Vagina (tissue), 2 donors: Measurements from ENCODE around the gene NID1. TPM values are rescaled to one million over a fixed set of nuclear protein-coding genes. Genes with fewer than 3 reads are reported as not detected.
"Not testable (repeated sequence)": the region's sequence is repeated elsewhere in the genome, so short reads cannot be mapped to it uniquely, and the experiment has no call there.

Source experiments
- DNase-seq, 2 donors: peaks; one replicate each; pipeline ENCODE4 v3.0.0-alpha.2; 2017; ENCODE audit errors: extremely low spot score in 2 of 2
- H3K27ac ChIP-seq: fragments of 200-600 bp; sonication (generic); one replicate; pipeline ENCODE4 v1.5.1; 2019
- H3K27me3 ChIP-seq: fragments of 200-600 bp; sonication (generic); one replicate; pipeline ENCODE4 v1.5.1; 2019
- H3K36me3 ChIP-seq, 2 donors: fragments of 200-600 bp; sonication (generic); one replicate each; pipeline ENCODE4 v1.5.1; 2017 to 2019
- H3K4me1 ChIP-seq: fragments of 200-600 bp; sonication (generic); one replicate; pipeline ENCODE4 v1.5.1; 2019
- H3K4me3 ChIP-seq, 2 donors: fragments of 200-600 bp; sonication (generic); 1 replicate in 1 of 2; 2 replicates in 1 of 2; pipeline ENCODE4 v1.5.1; 2016 to 2019
- H3K9me3 ChIP-seq: fragments of 200-600 bp; sonication (generic); one replicate; pipeline ENCODE4 v1.5.1; 2019
- CTCF ChIP-seq, 3 experiments: fragments of 450-650 bp in 2 of 3; fragments of 200-600 bp in 1 of 3; sonication (generic) in 1 of 3; IDR thresholded peaks; one replicate each; pipeline ENCODE4 v1.5.1; 2017 to 2019; ENCODE audit warnings: antibody characterized with exemption in 3 of 3, mild to moderate bottlenecking in 2 of 3, moderate library complexity in 2 of 3
- POLR2A ChIP-seq, 2 donors: fragments of 450-650 bp; IDR thresholded peaks; one replicate each; pipeline ENCODE4 v1.6.1; 2017; ENCODE audit warnings: antibody characterized with exemption in 2 of 2, mild to moderate bottlenecking in 2 of 2, moderate library complexity in 2 of 2
- POLR2AphosphoS5 ChIP-seq, 2 donors: sonication (generic); formaldehyde crosslinking; IDR thresholded peaks; one replicate each; pipeline ENCODE4 v1.9.0; 2017; ENCODE audit warnings: antibody characterized with exemption in 2 of 2, mild to moderate bottlenecking in 2 of 2, low read depth in 1 of 2; ENCODE audit not compliant: insufficient read depth in 1 of 2
- intact Hi-C: fragments of 100-400 bp; cut with DNase I; formaldehyde crosslinking; loops from one replicate; pipeline ENCODE4 v1.15.1; 2023
- total RNA-seq: library from RNA; depleted of rRNA; stranded (reverse); fragments of >200 nt; gene quantifications from one replicate; pipeline ENCODE4 v1.2.3, GENCODE V29; 2016

The NID1 gene
- total RNA-seq, 1 donor from 2014 or later, result 154 TPM

DNA sequence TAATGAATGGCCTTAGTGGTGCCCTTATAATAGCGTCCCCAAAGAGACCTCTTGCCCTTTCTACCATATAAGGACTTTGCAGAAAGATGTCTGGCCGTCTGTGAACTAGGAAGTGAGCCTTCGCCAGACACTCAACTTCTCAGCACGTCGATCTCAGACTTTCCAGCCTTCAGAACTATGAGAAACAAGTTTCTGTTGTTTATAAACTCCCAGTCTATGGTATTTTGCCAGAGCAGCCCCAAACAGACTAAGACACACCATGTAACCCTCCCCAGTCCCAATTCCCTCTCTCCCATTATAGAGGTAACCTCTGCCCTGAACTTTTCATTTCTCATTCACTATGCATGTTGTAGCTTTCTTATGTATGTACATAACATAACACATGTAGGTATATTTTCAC is 55.7 kb downstream of the NID1 start:
- Histone ChIP-seq H3K27ac (peak overlapping the region; percentile 81), H3K9me3 (no peaks in the 10 kb centered on the region), H3K36me3 (peaks cover 0 to 14% of the 10 kb centered on the region in 2 donors), H3K4me3 (no peak overlapping the region), H3K4me1 (peaks cover 29% of the 10 kb centered on the region), H3K27me3 (no peaks in the 10 kb centered on the region)
- DNase-seq, result no peak
- TF ChIP-seq CTCF (IDR thresholded peaks at IDR 0.05), result no peak
- no peak for TF ChIP-seq POLR2AphosphoS5 (IDR thresholded peaks at IDR 0.05; ENCODE audit: insufficient read depth in 1 of 2, low read depth in 1 of 2)
- no peak for TF ChIP-seq POLR2A (IDR thresholded peaks at IDR 0.05)
- intact Hi-C loops, result no loop called here

- Histone ChIP-seq H3K27ac (peak overlapping the region; percentile 81), H3K9me3 (no peaks in the 10 kb centered on the region), H3K4me1 (peaks cover 29% of the 10 kb centered on the region), H3K27me3 (no peaks in the 10 kb centered on the region), H3K4me3 (no peak overlapping the region), H3K36me3 (peaks cover 0 to 14% of the 10 kb centered on the region in 2 donors)
- intact Hi-C loops, result no loop called here
- no peak for DNase-seq
- TF ChIP-seq POLR2A (IDR thresholded peaks at IDR 0.05), result no peak
These were observed 57.1 kb downstream of the NID1 start for GRCh38 chr1:236007781-236008180.

DNA sequence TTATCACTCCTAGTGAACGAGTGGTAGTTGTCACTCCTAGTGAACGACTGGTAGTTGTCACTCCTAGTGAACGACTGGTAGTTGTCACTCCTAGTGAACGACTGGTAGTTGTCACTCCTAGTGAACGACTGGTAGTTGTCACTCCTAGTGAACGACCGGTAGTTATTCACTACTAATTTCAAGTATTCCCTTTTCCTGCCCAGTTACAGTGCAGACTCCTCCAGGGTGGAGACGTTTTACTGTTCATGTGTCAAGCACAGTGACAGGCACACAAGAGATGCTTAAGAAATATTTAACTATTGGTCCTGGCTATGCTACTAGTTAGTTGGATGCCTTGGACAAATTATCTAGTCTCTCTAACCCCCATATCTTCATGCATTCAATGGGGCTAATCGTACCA is 61.8 kb downstream of the NID1 start:
- DNase-seq, H3K27me3 ChIP-seq, H3K4me3 ChIP-seq, intact Hi-C loops, H3K36me3 ChIP-seq, H3K9me3 ChIP-seq: not testable (repeated sequence)
- peak overlapping the region; percentile 59 for H3K27ac ChIP-seq
- H3K4me1 ChIP-seq, result peaks cover 22% of the 10 kb centered on the region

DNA sequence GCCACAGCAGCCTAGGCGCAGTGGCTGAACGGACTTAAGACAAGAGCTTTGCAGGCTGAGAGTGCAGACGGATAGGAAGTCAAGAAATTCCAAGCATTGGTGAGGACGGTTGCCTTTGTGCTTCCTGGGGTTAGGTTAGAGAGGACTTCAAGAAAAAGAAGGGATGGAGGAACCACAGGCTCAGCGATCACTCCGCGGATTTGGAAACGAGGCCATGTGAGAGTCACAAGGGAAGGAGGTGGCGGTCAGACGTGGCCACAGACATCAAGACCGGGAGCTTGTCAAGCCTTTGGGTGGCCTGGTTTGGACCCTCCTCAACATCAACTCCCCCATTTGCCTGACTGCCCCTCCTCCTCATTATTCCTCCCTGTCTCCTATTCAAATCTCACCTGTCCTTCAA is 62.3 kb downstream of the NID1 start:
- no peaks in the 10 kb centered on the region for H3K27me3 ChIP-seq
- no peak for TF ChIP-seq POLR2A (IDR thresholded peaks at IDR 0.05)
- TF ChIP-seq POLR2AphosphoS5 (IDR thresholded peaks at IDR 0.05; ENCODE audit: insufficient read depth in 1 of 2, low read depth in 1 of 2), result no peak
- no peak for TF ChIP-seq CTCF (IDR thresholded peaks at IDR 0.05)
- H3K4me3 ChIP-seq, result no peak overlapping the region
- H3K9me3 ChIP-seq, result no peaks in the 10 kb centered on the region
- intact Hi-C loops, result no loop called here
- peaks cover 0 to 8% of the 10 kb centered on the region in 2 donors for H3K36me3 ChIP-seq
- H3K4me1 ChIP-seq, result peaks cover 22% of the 10 kb centered on the region
- no peak for DNase-seq
- H3K27ac ChIP-seq, result peak overlapping the region; percentile 65

DNA sequence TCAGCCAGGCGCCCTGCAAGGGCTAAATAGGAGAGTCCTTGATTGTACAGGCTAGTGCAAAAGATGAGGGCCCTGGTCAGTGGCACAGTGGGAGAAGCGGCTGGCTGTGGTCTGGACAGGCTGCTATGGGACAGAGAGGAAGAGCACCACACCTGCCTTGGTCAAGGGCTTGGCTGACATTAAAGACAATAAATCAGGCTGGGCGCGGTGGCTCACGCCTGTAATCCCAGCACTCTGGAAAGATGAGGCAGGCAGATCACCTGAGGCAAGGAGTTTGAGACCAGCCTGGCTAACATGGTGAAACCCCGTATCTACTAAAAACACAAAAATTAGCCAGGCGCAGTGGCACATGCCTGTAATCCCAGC is 62.9 kb downstream of the NID1 start:
- Histone ChIP-seq H3K9me3 (no peaks in the 10 kb centered on the region), H3K4me1 (peaks cover 22% of the 10 kb centered on the region), H3K27ac (peak overlapping the region; percentile 65), H3K27me3 (no peaks in the 10 kb centered on the region), H3K4me3 (no peak overlapping the region), H3K36me3 (peaks cover 0 to 5% of the 10 kb centered on the region in 2 donors)
- TF ChIP-seq POLR2AphosphoS5 (IDR thresholded peaks at IDR 0.05; ENCODE audit: insufficient read depth in 1 of 2, low read depth in 1 of 2) (peak in 1 of 2 donors; percentile 17), POLR2A (IDR thresholded peaks at IDR 0.05) (no peak), CTCF (IDR thresholded peaks at IDR 0.05) (no peak)
- intact Hi-C loops, result no loop called here
- no peak for DNase-seq

- Histone ChIP-seq H3K36me3 (peaks cover 0 to 3% of the 10 kb centered on the region in 2 donors), H3K9me3 (no peaks in the 10 kb centered on the region), H3K27ac (peak overlapping the region; percentile 65), H3K4me1 (peaks cover 22% of the 10 kb centered on the region), H3K27me3 (no peaks in the 10 kb centered on the region), H3K4me3 (no peak overlapping the region)
- DNase-seq, result no peak
- no peak for TF ChIP-seq POLR2A (IDR thresholded peaks at IDR 0.05)
- no peak for TF ChIP-seq POLR2AphosphoS5 (IDR thresholded peaks at IDR 0.05; ENCODE audit: insufficient read depth in 1 of 2, low read depth in 1 of 2)
- TF ChIP-seq CTCF (IDR thresholded peaks at IDR 0.05), result no peak
- intact Hi-C loops, result no loop called here
These were observed 64.1 kb downstream of the NID1 start for GRCh38 chr1:236000781-236001180.
